OCI-LY3 (cell line): ENCODE results near the gene ADGRG4.
"Not testable (repeated sequence)": the region's sequence is repeated elsewhere in the genome, so short reads cannot be mapped to it uniquely, and the experiment has no call there.

Source experiments
- H2AFZ ChIP-seq: fragments of 200-600, 300-600 bp; shearing (Covaris generic); 2 replicates; pipeline ENCODE4 v1.6.0; 2014; ENCODE audit warnings: antibody characterized with exemption, low read depth, low read length
- H3K27ac ChIP-seq: fragments of 200-600, 300-600 bp; sonication (generic); 2 replicates; pipeline ENCODE4 v1.5.1; 2014; ENCODE audit warnings: mild to moderate bottlenecking, low read length, moderate library complexity, mixed read lengths
- H3K27me3 ChIP-seq: fragments of 200-600, 300-600 bp; sonication (generic); 2 replicates; pipeline ENCODE4 v1.6.1; 2014; ENCODE audit warnings: low read depth, low read length, mixed read lengths
- H3K36me3 ChIP-seq: fragments of 200-600, 300-600 bp; sonication (generic); replicated peaks from 2 replicates; pipeline ENCODE3; 2014; ENCODE audit warnings: low read depth, low read length, mixed read lengths
- H3K4me1 ChIP-seq: fragments of 300-600, 200-600 bp; sonication (generic); 2 replicates; pipeline ENCODE4 v1.6.1; 2014; ENCODE audit warnings: low read length, mixed read lengths
- H3K4me2 ChIP-seq: fragments of 200-600, 300-600 bp; sonication (generic); 2 replicates; pipeline ENCODE4 v1.6.1; 2014; ENCODE audit warnings: low read length, mixed read lengths
- H3K4me3 ChIP-seq: fragments of 300-600, 200-600 bp; sonication (generic); 2 replicates; pipeline ENCODE4 v1.5.1; 2014; ENCODE audit warnings: antibody characterized with exemption, mild to moderate bottlenecking, low read length, moderate library complexity
- H3K79me2 ChIP-seq: fragments of 300-600, 200-600 bp; shearing (Covaris generic); 2 replicates; pipeline ENCODE4 v1.6.1; 2014; ENCODE audit warnings: mild to moderate bottlenecking, low read length, mixed read lengths
- H3K9ac ChIP-seq: fragments of 300-600, 200-600 bp; shearing (Covaris generic); 2 replicates; pipeline ENCODE4 v1.6.0; 2014; ENCODE audit warnings: mild to moderate bottlenecking, low read length, moderate library complexity
- H3K9me3 ChIP-seq: fragments of 200-600, 300-600 bp; shearing (Covaris generic); 2 replicates; pipeline ENCODE4 v1.6.1; 2014; ENCODE audit warnings: low read length, mixed read lengths; ENCODE audit not compliant: insufficient read depth
- H4K20me1 ChIP-seq: fragments of 200-600, 300-600 bp; sonication (generic); 2 replicates; pipeline ENCODE4 v1.6.1; 2016; ENCODE audit warnings: low read length, mixed read lengths; ENCODE audit not compliant: insufficient read depth
- EZH2phosphoT487 ChIP-seq: fragments of 200-600 bp; shearing (Covaris generic); IDR thresholded peaks from 2 replicates; pipeline ENCODE4 v1.6.1; 2018; ENCODE audit warnings: antibody characterized with exemption, mixed run types, low read depth
- TF ChIP-seq, protein P1 (sequence below): fragments of 200-600, 300-600 bp; sonication (generic); IDR thresholded peaks from 2 replicates; pipeline ENCODE4 v1.5.1; 2014; ENCODE audit warnings: antibody characterized with exemption, low read length, low read depth

ADGRG4 gene

DNA sequence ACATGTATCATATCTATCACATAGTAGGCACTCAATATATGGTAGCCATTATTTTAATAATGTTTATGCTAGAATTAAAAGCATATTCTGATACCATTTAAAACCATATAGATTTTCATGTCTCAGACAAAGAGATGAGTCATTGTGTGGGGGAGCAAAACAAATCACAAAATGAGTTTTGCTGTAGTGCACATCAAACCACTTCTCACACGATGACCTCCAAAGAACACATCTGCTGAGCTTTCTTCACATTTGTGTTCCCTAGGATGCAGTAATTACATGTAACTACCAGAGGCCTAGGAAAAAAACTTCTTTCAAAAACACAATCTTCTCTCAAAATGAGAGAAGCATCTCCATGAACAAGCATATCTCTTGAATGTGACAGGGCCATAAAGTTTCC is 130.9 kb downstream of the ADGRG4 start:
- no peaks in the 10 kb centered on the region for H3K36me3 ChIP-seq
- no peaks in the 10 kb centered on the region for H3K9me3 ChIP-seq
- H3K4me1 ChIP-seq, result no peaks in the 10 kb centered on the region
- no peak overlapping the region for H3K27ac ChIP-seq
- H3K9ac ChIP-seq, result no peak overlapping the region
- no peaks in the 10 kb centered on the region for H3K27me3 ChIP-seq
- no peaks in the 10 kb centered on the region for H4K20me1 ChIP-seq
- TF ChIP-seq, protein P1, sequence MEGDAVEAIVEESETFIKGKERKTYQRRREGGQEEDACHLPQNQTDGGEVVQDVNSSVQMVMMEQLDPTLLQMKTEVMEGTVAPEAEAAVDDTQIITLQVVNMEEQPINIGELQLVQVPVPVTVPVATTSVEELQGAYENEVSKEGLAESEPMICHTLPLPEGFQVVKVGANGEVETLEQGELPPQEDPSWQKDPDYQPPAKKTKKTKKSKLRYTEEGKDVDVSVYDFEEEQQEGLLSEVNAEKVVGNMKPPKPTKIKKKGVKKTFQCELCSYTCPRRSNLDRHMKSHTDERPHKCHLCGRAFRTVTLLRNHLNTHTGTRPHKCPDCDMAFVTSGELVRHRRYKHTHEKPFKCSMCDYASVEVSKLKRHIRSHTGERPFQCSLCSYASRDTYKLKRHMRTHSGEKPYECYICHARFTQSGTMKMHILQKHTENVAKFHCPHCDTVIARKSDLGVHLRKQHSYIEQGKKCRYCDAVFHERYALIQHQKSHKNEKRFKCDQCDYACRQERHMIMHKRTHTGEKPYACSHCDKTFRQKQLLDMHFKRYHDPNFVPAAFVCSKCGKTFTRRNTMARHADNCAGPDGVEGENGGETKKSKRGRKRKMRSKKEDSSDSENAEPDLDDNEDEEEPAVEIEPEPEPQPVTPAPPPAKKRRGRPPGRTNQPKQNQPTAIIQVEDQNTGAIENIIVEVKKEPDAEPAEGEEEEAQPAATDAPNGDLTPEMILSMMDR, result no peak
- TF ChIP-seq EZH2phosphoT487, result no peak
- no peak overlapping the region for H3K4me2 ChIP-seq
- no peaks in the 10 kb centered on the region for H3K79me2 ChIP-seq
- no peak overlapping the region for H2AFZ ChIP-seq
- H3K4me3 ChIP-seq, result no peak overlapping the region

DNA sequence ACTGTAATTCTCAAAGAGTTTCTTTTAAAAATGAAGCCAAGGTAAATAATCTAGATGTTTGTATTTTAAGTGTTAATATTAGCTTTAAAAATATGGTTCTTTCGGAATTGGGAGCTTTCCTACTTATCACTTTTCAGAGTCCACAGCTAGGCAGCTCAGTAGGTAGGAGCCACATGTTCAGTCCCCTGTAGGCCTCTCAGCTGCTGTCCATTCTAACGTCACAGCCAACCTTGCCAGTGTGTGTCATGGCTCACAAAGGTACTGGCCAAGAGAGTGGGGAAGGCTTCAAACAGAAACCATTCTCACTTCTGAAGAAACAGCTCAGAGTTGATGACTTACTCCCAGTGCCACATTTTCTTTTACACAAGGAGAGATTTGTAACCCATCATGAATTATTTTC is 137.0 kb downstream of the ADGRG4 start:
- no peaks in the 10 kb centered on the region for H3K27me3 ChIP-seq
- H3K4me2 ChIP-seq, result no peak overlapping the region
- H3K36me3 ChIP-seq, result no peaks in the 10 kb centered on the region
- H3K4me1 ChIP-seq, result no peaks in the 10 kb centered on the region
- H3K4me3 ChIP-seq, result no peak overlapping the region
- TF ChIP-seq, protein P1, result no peak
- no peak for TF ChIP-seq EZH2phosphoT487
- H2AFZ ChIP-seq, result no peak overlapping the region
- no peaks in the 10 kb centered on the region for H3K9me3 ChIP-seq
- no peak overlapping the region for H3K9ac ChIP-seq
- H3K27ac ChIP-seq, result no peak overlapping the region
- H4K20me1 ChIP-seq, result no peaks in the 10 kb centered on the region
- no peaks in the 10 kb centered on the region for H3K79me2 ChIP-seq

DNA sequence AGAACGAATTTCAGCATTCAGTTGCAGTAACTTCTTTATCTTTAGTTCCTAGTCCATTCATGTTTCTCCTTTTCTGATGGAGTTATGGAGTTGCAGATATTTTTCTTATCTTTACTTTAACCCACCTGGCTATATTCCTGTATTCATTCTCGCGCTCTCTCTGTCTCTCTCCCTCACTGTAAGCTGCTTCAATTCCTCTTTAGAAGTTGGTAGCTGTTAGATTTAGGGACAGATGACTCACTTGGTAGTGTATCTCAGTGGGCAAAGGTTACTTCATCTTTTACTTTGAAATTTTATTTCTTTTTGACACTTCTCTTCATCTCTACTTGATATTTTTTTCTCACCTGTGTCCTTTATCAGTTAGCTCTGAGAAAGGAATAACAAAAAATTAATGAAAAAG is 137.4 kb downstream of the ADGRG4 start:
- no peak overlapping the region for H3K27ac ChIP-seq
- no peak overlapping the region for H3K4me2 ChIP-seq
- H2AFZ ChIP-seq, result no peak overlapping the region
- H3K9ac ChIP-seq, result no peak overlapping the region
- H3K4me1 ChIP-seq, result no peaks in the 10 kb centered on the region
- H3K27me3 ChIP-seq, result no peaks in the 10 kb centered on the region
- H4K20me1 ChIP-seq, result no peaks in the 10 kb centered on the region
- no peaks in the 10 kb centered on the region for H3K9me3 ChIP-seq
- H3K4me3 ChIP-seq, result no peak overlapping the region
- H3K79me2 ChIP-seq, result no peaks in the 10 kb centered on the region
- no peaks in the 10 kb centered on the region for H3K36me3 ChIP-seq
- TF ChIP-seq EZH2phosphoT487, result no peak
- TF ChIP-seq, protein P1, result no peak

DNA sequence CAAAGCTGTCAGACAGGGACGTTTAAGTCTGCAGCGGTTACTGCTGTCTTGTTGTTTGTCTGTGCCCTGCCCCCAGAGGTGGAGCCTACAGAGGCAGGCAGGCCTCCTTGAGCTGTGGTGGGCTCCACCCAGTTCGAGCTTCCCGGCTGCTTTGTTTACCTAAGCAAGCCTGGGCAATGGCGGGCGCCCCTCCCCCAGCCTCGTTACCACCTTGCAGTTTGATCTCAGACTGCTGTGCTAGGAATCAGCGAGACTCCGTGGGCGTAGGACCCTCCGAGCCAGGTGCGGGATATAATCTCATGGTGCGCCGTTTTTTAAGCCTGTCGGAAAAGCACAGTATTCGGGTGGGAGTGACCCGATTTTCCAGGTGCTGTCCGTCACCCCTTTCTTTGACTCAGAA is 144.9 kb downstream of the ADGRG4 start:
- not testable (repeated sequence) for H3K4me1 ChIP-seq, H4K20me1 ChIP-seq, H2AFZ ChIP-seq, H3K4me3 ChIP-seq, H3K27ac ChIP-seq, H3K79me2 ChIP-seq, H3K27me3 ChIP-seq, H3K4me2 ChIP-seq, H3K9ac ChIP-seq, H3K9me3 ChIP-seq, H3K36me3 ChIP-seq

DNA sequence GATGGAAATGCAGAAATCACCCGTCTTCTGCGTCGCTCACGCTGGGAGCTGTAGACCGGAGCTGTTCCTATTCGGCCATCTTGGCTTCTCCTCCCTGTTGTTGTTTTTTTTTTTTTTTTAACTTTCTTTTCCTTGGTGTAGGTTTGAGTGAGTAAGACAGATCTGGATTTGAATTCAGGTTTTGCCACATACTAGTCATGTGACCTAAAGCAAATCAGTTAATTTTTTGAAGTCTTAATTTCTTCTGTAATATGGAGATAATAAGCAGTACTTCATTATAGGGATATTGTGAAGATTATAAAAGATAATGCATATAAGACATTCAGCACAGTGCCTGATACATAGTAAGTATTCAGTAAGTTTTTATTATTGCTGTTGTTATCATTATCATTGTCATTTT is 145.4 kb downstream of the ADGRG4 start:
- Histone ChIP-seq H3K9me3 (no peaks in the 10 kb centered on the region), H3K36me3 (no peaks in the 10 kb centered on the region), H3K27me3 (no peaks in the 10 kb centered on the region), H3K79me2 (no peaks in the 10 kb centered on the region), H3K4me2 (no peak overlapping the region), H3K4me3 (no peak overlapping the region), H3K9ac (no peak overlapping the region), H3K4me1 (no peaks in the 10 kb centered on the region), H2AFZ (no peak overlapping the region), H3K27ac (no peak overlapping the region), H4K20me1 (no peaks in the 10 kb centered on the region)
- TF ChIP-seq EZH2phosphoT487, result no peak
- TF ChIP-seq, protein P1, result no peak
